Umbilical cord (tissue), 2 donors: Measurements from ENCODE around the gene GSTO1. TPM values are rescaled to one million over a fixed set of nuclear protein-coding genes. Genes with fewer than 3 reads are reported as not detected.

Experiments
- DNase-seq: peaks from one replicate; pipeline ENCODE4 v3.0.0-alpha.2; 2015; ENCODE audit warnings: low spot score
- total RNA-seq: library from RNA; depleted of rRNA; stranded (reverse); fragments of >200 nt; gene quantifications from one replicate; pipeline ENCODE4 v1.2.3, GENCODE V29; 2014; ENCODE audit warnings: low replicate concordance; ENCODE audit not compliant: insufficient read depth

GSTO1 gene
- total RNA-seq, 1 donor from 2014 or later = 58.5 TPM

- DNase-seq = no peak
Observed at GRCh38 chr10:104250371-104250770, 4.3 kb upstream of the GSTO1 start.

GRCh38 chr10:104251443-104251842 is 3.2 kb upstream of the GSTO1 start:
- DNase-seq = no peak

- no peak for DNase-seq
Observed at GRCh38 chr10:104252368-104252767, 2.3 kb upstream of the GSTO1 start.

DNA sequence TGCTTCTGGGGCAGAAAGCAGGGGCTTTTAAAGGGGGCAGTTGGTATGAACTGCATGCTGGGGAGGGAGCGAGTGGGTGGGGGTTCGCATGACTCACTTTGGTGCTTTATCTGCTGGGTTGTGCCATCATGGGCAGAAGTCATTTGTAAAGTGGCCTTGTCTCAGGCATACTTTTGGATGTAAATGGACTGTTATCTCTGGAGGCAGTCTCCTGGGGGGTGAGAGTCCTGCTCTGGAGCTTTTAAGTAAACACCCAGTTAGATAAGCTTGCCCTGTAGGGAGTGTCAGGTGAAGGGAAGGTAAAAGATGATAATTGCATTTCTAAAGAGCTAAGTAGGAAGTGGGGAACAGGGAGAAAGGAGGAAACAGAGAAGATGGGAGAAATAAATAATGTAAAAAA is 1.6 kb upstream of the GSTO1 start:
- DNase-seq = no peak

- DNase-seq = no peak
Observed at GRCh38 chr10:104253606-104254410, 884 bp upstream of the GSTO1 start.

- DNase-seq = peak; percentile 67
Observed at GRCh38 chr10:104255311-104255981, 754 bp downstream of the GSTO1 start.

GRCh38 chr10:104256335-104256961 is 1.8 kb downstream of the GSTO1 start:
- DNase-seq = no peak

- no peak for DNase-seq
Observed at GRCh38 chr10:104257235-104257634, 2.5 kb downstream of the GSTO1 start.

DNA sequence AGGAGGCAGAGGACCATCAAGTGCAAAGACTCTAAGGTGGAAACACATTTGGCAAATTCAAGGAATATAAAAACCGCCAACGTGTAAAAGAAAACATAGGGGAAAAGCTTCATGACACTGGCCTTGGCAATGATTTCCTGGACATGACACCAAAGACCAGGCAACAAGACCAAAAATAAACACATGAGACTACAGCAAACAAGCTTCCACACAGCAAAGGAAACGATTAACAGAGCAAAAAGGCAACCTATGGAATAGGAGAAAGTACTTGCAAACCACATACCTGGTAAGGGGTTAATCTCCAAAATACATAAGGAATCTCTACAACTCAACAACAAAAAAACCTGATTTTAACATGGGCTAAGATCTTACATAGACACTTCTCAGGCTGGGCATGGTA is 3.5 kb downstream of the GSTO1 start:
- DNase-seq = no peak

- DNase-seq = no peak
Observed at GRCh38 chr10:104259456-104259855, 4.8 kb downstream of the GSTO1 start.

GRCh38 chr10:104259999-104260774 is 5.5 kb downstream of the GSTO1 start:
- no peak for DNase-seq

- no peak for DNase-seq
Observed at GRCh38 chr10:104260775-104261115, 6.1 kb downstream of the GSTO1 start.

DNA sequence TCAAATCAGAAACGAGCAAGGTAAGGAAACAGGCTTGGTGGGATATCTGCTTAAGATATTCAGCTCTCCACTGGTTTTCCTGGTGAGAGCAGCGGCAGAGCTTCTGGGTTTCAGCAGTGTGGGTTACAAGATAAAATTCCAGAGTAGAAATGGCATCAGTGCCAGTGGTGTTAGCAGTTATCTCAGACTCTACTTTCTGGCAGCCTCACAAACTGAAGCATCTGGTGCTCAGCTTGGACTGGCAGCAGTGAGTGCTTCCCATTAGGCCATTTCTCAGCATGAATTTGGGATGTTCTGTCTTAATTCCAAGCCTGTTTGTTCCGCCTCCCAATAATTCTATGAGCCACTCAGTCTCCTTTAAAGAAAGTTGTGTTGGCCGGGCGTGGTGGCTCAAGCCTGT is 7.4 kb downstream of the GSTO1 start:
- DNase-seq = no peak

DNA sequence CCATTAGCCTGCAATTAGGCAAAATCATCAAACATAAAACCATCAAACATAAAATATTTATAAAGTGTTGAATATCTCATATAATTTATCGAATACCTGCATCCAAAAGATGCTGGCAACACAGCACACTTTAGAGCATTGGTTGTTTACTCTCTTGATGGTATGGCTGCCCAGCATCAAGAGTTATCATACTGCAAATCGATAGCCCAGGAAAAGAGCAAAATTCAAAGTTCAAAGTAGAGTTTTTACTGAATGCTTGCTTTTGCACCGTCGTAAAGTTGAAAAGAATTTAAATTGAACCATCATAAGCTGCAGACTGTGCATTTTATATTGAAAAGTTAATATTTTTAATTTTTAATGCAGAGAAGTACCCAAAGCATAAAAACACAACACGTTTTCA is 10.1 kb downstream of the GSTO1 start:
- no peak for DNase-seq

- DNase-seq = no peak
Observed at GRCh38 chr10:104267721-104268404, 13.2 kb downstream of the GSTO1 start.

GRCh38 chr10:104268405-104268712 is 13.7 kb downstream of the GSTO1 start:
- no peak for DNase-seq

DNA sequence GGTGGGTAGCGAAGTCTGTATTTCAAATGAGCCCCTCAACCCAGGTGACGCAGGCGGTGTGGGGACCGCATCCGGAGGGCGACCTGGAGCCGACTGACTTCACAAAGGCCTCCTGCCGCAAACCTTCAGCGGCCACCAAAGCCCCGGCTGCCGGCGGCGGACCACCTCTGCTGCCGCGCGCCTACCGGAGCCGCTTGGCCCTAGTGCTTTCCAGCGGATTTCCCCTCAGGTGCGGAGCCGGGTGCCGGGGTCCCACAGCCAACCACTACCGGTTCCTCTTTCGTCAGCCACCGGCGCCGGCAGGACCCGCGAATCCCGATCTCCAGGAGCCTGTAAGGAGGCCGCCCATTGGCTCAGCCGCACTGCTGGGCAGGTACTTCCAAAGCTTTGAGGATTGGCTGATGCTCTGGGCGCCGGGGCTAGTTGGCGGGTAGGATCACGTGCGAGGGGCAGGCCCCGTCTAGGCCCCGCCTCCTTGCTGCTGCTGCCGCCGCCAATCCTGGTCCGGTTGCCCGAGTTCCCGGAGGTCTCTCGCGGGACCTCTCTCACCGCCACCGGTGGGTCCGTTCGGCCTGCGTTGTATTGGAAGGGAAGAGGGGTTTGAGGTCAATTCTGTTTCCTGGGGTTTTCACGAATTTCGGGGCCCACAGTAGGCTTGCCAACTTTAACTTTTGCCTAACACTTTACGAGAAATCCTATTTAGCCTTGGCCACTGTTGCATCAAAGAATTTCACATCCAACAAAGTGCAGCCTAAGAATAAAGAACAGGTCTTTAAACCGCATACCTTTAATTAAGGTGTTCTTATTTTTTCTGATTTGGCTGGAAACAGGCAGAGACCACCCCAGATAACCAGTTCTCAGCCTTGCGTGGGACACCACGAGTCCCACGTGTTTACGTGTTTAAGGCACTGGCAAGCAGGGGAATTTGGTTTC is 14.3 kb downstream of the GSTO1 start, which contains the start of gene GSTO2:
Gene GSTO2, plus strand, starts transcription at position 472 of the 933 bp plus-strand sequence. CDS start 5,732 bp downstream, outside the sequence.
- peak; percentile 99 for DNase-seq

GRCh38 chr10:104273286-104273685 is 18.6 kb downstream of the GSTO1 start:
- DNase-seq = no peak

GRCh38 chr10:104273899-104274575 is 19.3 kb downstream of the GSTO1 start:
- DNase-seq = no peak
